Colon (tissue), 2 donors: ENCODE data around the gene RXRB.
"Not testable (repeated sequence)": the region's sequence is repeated elsewhere in the genome, so short reads cannot be mapped to it uniquely, and the experiment has no call there.

ENCODE experiments used
- FAIRE-seq: peaks from 2 replicates; lab custom pipeline; 2012; peaks lifted over from hg19 to GRCh38; lab: Jason Lieb, UNC
- donor health status: control.
- donor health status: control.

RXRB gene

DNA sequence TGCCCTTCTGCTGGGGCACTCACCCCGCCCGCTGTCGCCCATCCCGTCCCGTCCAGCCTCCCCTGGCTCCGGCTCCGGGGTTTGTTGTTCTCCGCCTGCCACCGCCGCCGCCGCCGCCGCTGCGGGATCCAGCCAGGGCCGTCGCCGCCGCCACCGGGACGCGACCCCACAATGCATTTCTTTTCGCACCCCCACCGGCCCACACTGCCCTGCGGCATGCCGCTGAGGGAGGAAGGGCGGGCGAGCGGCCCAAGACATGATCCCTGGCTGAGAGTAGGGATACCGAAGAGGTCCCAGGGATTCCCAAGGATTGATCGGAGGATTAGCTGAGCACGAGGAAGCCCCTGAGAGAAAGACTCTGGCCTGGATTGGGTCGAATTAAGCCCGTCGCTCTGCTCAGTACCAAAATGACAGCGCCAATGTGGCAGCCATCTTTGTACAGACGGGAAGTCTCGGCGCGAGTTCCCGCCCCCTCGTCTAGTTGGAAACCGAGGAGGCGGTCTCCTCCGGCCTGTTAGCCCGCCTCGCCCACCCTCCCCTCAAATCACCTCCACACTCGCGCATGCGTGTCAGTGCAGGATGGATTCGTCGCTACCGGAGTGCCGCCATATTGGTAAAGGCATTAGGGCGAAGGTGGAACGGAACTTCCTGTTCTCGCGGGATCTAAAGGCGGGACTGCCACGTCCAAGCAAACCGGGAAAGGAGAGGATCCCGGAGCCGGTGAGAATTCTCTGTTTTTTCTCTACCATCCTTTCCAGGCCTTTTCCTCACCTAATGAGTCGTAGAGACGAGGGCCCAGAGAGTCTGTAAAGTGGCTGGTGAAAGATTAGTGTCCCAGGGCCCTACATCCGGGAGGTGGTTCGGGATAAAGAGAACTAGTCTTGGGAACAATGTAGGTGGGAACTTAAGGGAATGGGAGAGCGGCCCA, at the start of gene RXRB, which contains the start of gene SLC39A7:
TSS of gene RXRB (minus strand) at position 447 of the 928 bp plus-strand sequence. CDS start at position 258, 189 bp downstream.
TSS of gene SLC39A7 (plus strand) at position 649 of the 928 bp plus-strand sequence. CDS start 379 bp downstream, outside the sequence.
- FAIRE-seq: no peak

GRCh38 chr6:33249732-33250630, 49.5 kb upstream of the RXRB start:
- no peak for FAIRE-seq

DNA sequence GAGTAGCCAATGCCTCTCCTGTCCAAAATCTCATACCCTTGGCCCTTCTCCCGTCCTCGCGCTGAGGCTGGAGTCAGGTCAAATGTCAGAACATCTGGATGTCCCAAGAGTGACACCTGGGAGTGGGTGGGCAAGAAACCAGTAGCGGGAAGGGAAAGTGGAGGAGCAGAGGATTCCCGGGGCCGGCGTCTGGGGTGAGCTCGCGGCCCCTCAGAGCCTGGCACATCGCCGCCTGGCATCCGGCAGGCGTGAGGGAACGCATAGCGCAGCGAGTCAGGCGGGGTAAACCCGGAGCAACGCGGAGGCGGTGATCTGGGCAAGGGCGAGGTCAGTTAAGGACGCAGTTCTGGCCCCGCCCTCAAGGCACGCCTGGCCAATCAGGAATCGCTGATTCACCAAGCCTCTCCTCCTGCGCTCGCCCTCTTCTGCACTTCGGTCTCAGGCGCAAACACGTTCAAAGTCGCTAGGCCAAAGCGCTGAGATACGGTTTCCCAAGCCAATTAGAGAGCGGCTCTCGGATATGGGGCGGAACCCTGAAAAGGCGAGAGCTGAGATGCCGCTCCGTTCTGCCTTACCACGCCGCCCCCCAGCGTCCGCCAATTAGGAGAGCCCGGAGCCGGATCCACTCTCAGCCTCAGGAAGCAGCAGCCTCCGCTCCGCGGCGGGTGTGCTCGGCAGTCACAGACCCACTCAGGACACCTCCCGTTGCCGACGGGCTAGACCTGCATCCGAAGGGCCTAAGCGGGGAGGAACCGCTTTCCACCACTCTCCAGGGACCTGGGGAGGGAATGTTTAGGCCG, 48.7 kb upstream of the RXRB start:
- FAIRE-seq: peak; percentile 38

GRCh38 chr6:33248643-33248931, 48.1 kb upstream of the RXRB start:
- no peak for FAIRE-seq

DNA sequence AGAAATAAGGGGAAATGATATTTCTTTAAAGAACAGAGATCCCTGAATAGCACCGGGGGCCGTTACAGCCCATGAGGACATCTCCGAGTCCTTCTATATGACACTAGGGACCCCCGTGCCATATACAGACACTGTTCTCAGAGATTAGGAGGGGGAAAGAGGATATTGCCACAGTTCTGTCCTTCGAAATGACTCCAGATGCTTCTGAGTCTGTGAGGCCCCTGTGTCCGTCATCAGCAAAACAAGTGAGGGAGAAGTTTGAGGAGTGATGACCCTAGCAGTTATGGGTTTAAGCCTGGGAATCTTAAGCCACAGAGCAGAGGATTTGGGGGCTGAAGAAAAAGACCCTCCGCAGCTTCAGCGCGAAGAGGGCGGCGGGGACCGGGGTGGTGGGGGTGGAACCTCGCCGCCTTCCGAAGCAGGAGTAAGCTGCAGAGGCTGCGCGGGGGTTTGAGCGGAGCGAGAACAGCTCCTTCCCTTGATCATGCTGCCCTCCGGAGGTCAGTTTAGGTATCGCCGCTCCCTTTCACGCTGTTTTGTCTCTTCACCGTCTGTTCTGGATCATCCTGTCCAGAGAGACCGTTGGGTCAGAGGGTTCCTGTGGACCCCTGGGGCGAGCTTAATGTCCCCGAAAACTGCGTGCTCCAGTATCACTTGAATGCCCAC, 47.6 kb upstream of the RXRB start:
- no peak for FAIRE-seq

- no peak for FAIRE-seq
These were observed 43.0 kb upstream of the RXRB start for GRCh38 chr6:33243476-33243875.

DNA sequence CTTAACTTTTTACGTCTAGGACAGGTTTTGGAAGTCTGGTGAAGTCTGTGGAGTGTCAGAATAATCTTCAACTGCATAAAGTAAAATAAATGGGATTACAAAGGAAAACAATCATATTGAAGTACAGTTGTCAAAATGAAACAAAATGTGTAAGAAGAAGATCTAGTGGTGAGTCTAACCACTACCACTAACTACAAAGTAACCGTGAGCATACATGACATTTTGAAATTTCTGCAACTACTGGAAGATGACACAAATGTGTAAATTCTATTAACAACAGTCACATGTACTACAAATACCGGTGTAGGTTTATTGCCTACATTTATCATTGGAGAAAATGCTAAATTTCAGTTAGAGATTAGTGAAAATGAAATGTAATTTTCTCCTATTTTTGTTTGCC, 41.5 kb upstream of the RXRB start:
- FAIRE-seq: no peak

DNA sequence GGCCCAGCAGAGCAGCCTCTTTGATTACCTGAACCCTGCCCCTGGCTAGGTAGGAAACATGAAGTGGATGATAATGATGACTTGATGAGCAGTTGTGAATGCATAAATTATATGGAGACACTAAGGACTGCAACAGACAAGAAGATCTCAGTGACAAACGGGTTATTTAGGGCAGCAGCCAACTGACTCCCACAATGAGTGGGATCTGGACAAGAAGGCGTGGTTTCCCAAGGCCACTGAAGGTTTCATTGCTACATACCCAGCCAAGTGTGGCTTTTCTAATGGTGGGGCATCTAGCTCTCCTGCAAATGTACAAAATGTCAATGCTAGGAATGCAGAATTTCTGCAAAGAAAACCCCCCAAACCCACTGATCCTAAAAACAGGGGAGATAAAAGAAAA, 37.3 kb upstream of the RXRB start:
- FAIRE-seq: no peak

- FAIRE-seq: no peak
These were observed 36.4 kb upstream of the RXRB start for GRCh38 chr6:33236852-33237251.

GRCh38 chr6:33236328-33236727, 35.9 kb upstream of the RXRB start:
- FAIRE-seq: no peak

DNA sequence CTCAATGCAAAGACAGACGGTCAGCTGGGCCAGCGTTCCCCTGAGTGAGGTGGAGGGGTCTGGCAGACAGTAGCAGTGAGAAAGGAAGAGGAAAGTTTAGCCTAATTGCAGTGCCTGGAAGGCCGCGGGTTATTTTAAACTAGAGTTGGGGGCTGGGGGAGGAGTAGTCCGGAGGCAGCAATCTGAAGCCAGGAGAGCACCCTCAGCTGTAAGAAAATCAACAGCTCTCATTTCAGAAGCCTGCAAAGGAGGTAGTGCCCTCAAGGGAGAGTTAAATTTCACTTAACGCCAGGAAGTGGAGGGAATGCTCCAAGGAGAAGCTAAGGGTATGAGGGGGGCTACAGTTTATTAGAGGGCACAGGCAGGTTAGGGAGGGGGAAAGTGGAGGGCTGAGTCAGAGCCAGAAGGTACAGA, 34.8 kb upstream of the RXRB start:
- FAIRE-seq: no peak

GRCh38 chr6:33226503-33227120, 26.1 kb upstream of the RXRB start:
- not testable (repeated sequence) for FAIRE-seq

DNA sequence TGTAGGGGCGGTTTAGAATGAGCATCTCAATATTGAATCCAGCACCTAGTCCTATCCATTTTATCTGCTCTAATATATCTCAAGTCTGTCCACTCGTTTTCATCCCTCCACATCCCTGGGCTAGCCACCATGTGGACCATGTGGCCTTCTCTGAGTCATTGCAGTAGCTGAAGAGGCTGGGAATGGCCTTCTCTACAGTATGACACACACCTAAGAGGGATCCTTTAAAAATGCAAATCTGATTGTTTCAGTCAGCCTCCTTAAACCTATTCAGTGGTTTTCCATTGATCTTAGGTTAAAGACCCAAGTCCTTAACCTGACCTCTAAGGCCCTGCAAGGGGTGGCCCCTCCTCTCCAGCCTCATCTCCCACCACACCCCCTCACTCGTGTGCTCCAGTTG, 17.2 kb upstream of the RXRB start:
- FAIRE-seq: no peak

DNA sequence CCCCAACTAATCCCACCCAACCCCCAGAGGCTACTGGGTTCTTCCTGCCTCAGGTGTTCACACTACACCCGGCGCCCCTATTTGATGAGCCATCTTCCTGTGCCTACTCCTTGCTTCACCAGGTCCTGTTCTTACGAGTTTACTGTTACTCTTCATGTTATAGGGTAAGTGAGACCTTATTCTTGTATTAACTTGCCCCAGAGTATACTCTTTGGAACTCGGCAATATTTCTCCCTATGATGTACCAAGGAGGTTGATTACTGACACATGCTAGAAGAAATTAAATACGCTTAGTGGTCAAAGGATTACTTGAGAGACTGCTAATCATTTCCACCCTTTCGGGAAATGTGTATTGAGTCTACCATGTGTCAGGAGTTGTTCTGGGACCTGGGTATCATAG, 16.8 kb upstream of the RXRB start:
- FAIRE-seq: no peak

DNA sequence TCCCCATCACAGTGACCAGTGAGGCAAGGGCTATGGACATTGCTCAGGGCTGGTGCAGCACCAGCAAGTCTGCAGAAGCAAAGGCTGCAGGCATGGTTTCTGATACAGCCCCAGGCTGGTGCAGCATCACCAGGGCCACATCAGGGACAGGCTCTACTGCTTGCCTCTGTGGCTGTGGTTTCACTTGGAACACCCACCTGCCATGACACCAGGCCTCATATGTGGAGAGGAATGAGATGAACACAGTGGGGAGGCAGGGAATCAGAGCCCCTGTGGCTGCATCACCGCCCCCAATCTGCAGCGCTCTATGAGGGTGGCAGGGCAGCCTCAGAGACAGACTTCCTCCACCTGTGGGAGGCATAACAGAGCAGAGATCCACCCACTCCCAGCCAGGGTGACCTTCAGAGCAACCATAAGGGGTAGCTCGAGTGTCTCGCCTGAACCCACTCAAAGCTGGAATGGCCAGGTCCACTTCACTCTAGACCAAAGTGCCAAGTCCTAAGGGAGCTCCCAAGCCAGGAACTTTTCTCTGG, 15.7 kb upstream of the RXRB start:
- FAIRE-seq: no peak

GRCh38 chr6:33215271-33216116, 15.0 kb upstream of the RXRB start:
- FAIRE-seq: no peak

DNA sequence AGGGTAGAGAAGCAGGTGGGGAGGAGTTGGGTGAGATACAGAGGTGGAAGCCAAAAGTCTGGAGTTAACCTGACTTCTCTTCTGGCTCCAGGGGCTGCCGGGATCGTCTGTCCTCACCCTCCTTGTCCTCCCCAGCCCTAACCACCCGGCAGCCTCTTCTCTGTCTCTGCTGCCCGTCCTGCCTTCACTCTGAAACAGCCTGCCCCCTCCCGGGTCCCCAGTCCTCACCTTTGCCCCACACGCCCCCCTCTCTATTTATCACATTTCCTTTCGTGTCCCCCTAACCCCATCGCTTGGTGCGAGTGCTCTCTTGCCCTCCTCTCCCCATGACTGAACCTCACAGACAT, 13.5 kb upstream of the RXRB start:
- FAIRE-seq: no peak

- FAIRE-seq: no peak
These were observed 12.9 kb upstream of the RXRB start for GRCh38 chr6:33213166-33213988.

DNA sequence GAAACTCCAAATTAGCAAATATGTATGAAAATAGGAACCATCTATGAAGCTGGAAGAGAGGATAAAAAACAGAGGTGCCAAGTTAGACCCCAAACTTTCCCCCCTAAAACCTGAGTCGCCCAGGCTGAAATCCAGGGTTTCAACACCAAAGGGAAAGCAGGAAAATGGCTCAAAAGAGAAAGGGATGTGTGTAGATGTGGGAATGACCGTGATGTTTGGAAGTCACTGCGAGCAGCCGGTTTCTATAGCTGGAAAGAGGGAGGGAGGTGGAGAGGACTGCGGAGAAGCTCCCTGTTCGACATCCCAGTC, 12.3 kb upstream of the RXRB start:
- FAIRE-seq: no peak
